T47D (cell line): Measurements from ENCODE around the gene CLASP1.

Source experiments
- DNase-seq, 2 experiments: peaks; one replicate each; pipeline versions ENCODE4 v3.0.0 to v3.0.0-alpha.2; 2011 to 2012; ENCODE audit warnings: low read depth in 1 of 2, low spot score in 1 of 2
- JUND ChIP-seq: IDR thresholded peaks from 2 replicates; pipeline ENCODE4 v1.6.1; 2012; ENCODE audit warnings: low read depth
- in situ Hi-C: cut with HindIII; loops from 2 replicates; pipeline ENCODE4 v1.10.0; 2016; ENCODE audit warnings: low sequenced_read_pairs, low pct_unique_long_range_greater_than_20kb

Gene CLASP1

GRCh38 chr2:121532347-121532766, 116.9 kb downstream of the CLASP1 start:
- TF ChIP-seq JUND = no peak
- in situ Hi-C loops = no loop called here
- peak in 1 of 2 experiments; percentile 3 for DNase-seq

DNA sequence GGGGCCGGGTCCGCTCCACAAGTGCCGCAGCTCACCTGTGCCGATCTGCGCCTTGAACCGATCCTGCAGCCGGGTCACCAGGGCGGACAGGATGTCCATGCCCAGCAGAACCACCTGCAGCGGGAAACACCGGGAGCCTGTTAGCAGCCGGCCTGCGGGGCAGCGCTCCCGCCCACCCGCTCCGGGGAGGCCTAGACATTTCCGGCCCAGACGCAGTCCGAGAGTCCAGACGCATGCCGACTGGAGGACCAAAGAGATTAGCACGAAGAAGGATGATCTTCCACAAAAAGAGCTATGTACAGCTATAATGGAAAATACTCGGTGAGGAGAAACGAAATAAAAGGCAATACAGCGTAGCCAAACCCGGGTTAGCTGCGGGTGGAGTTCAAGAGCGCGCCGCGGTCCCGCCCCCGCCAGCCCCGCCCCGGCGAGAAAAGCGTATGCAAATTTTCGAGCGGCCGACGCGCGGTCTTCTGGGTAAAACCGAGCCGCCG, 119.0 kb downstream of the CLASP1 start:
- TF ChIP-seq JUND = no peak
- DNase-seq = peak in 1 of 2 experiments; percentile 23
- in situ Hi-C loops = no loop called here

DNA sequence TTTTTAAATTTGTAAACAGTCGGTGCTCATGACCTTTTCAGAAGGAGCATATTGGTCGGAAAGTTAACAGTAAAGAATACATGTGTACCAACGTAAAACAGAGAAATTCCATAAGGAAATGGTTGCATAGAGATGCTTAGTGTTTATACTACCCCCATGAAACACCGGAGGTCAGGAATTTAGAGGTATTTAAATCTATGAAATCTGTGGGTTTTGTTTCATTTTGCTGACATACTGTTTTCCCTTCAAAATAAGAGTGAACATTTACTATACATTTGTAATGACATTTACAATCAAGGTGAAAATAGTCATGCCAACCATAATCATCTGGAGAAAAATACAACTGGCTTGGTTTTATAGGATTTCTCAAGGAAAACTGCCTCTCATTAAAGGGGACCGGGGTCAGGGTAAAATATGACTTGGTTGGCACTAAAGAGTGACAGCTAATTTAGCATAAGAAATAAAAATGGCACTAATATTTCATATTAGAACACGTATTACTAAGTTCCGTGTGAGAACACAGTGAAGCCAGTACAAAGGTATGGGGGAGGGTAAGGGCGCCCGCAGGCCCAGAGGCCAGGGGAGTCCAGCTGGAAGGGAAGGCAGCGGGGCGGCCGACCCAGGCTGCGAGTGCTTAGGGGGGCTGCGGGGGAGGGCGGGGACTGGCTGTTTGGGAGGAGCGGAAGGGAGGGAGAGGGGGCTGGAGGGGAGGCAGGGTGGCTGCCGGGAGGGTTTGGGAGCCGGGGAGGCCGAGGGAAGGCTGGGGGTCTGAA, 119.6 kb downstream of the CLASP1 start:
- no peak for TF ChIP-seq JUND
- in situ Hi-C loops = no loop called here
- peak in 1 of 2 experiments; percentile 20 for DNase-seq

GRCh38 chr2:121527009-121527682, 122.1 kb downstream of the CLASP1 start:
- TF ChIP-seq JUND = no peak
- no peak for DNase-seq
- in situ Hi-C loops = no loop called here

GRCh38 chr2:121524685-121525425, 124.4 kb downstream of the CLASP1 start:
- no peak for DNase-seq
- no peak for TF ChIP-seq JUND
- in situ Hi-C loops = no loop called here

DNA sequence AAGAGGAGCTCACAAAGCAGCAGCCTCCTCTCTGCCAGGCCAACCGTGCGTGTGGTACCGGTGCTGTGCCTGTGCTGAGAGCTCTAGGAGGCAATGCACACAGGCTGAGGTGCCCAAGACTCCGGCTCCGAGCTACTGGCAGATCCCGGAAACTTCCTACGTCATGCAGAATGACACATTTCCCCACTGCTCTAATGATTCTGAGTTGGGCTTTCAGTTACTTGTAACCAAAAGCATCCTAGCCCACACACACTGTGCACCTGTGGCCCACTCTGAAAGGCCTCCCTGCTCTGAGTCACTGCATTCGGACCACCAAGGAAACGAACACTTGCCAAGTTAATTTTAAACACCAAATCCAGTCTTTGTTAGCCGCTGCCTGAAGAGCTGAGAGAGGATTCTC, 127.9 kb downstream of the CLASP1 start:
- no peak for TF ChIP-seq JUND
- in situ Hi-C loops = no loop called here
- no peak for DNase-seq

DNA sequence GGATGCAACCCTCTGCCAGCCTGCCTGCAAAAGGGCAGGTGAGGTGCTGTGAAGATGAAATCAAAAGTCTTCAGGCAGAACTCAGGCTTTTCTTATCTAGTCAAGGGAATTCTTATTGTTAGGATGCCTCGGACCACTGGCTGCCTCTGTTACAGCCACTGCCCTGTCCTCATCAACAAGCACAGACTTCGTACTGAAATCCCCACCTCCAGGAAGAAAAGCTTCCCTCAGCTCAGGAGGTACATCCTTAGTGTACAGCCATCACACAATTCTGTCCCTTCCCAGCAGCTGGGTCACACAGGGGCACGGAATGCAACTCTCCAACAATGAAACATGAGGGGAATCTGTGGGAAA, 128.6 kb downstream of the CLASP1 start:
- no peak for TF ChIP-seq JUND
- DNase-seq = no peak
- in situ Hi-C loops = no loop called here

DNA sequence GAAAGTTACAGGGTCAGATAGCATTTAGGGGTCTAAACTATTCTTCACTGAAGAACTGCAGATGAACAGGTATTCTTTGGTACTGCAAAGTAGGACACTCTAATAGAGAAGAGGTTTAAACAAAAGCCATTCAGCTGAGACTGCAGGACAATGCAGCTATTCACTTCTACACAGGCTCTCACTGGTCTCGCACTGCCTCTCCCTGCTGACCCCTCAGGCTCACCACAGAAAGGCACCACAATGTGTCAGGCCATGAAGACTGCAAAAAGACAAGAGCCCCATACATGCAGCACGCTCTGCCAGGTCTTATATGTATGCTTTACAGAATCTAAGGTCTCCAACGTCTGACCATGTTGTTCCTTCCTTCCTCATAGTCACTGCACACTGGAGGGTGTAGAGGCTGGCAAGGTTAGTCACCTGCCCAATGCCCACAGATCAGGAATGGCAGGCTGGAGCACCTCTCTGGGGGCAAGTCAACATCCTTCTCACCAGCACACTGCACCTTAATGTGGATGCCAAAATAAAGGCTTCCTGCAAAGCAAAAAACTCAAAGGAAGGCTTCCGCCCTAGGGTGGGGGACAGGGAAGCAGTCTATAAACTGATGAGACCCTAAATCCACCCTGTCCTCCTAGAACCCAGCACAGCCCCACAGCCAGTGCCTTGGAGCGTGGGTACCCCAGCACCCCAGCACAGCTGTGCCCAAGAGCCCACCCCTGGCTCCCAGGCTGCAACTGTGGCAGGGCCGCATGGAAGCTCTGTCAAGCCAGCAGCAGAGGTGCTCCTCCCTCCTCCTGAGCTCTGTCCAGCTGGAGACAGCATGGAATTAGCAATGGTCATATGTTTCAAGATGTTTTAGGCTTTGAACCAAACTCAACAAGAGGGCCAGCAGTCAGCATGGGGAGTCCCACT, 129.3 kb downstream of the CLASP1 start:
- TF ChIP-seq JUND = no peak
- in situ Hi-C loops = no loop called here

DNA sequence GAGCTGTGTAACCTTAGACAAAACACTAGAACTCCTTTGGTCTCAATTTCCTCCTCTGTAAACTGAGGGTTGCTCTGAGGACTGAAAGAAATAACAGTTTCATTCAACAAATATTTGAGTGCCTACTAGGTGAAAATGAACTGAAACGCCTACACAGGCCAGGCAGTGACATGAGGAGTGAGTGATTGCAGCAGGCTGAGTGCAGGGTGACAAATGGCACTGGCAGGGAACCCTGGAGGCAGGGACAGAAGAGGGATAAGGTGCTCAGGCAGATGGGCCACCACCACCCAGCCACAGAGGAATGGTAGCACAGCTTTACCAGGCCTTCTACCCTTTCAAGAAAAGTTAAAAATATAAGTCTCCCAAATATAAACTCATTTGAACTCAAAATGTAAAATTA, 130.1 kb downstream of the CLASP1 start:
- TF ChIP-seq JUND = no peak
- in situ Hi-C loops = no loop called here
- no peak for DNase-seq

More for the DNA sequence above, 129.3 kb downstream of the CLASP1 start:
- no peak for DNase-seq

GRCh38 chr2:121513597-121514333, 135.5 kb downstream of the CLASP1 start:
- DNase-seq = no peak
- in situ Hi-C loops = no loop called here
- TF ChIP-seq JUND = no peak

DNA sequence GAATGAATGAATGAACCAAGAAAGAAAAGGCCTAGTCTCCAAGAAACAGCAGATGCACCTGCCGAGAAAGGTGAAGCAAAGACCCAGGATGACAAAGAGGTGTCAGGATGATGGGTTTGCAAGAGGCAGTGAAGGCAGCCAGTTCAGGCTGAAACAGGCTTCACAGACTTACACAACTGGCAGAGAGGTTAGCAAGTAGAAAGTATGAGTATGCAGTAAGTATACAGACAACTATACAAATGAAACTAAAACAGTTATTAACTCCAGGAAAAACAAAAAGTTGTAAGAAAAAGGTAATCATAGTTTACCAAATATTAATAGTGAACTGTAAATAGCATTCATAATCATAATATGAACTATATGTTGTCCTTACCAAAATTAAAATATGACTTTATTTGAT, 138.4 kb downstream of the CLASP1 start:
- no peak for DNase-seq
- no peak for TF ChIP-seq JUND
- in situ Hi-C loops = no loop called here

GRCh38 chr2:121506621-121507020, 142.6 kb downstream of the CLASP1 start:
- no peak for TF ChIP-seq JUND

More at GRCh38 chr2:121506621-121507020, 142.6 kb downstream of the CLASP1 start:
- in situ Hi-C loops = no loop called here
- DNase-seq = no peak
